ENCODE measurements around the gene B4GALT4.
"Not testable (repeated sequence)": the region's sequence is repeated elsewhere in the genome, so short reads cannot be mapped to it uniquely, and the experiment has no call there.

Gene B4GALT4

GRCh38 chr3:119194237-119195150 lies 46.2 kb downstream of the B4GALT4 start:
- no peak for DNase-seq

- no peak for DNase-seq
Observed at GRCh38 chr3:119191800-119192199, 48.9 kb downstream of the B4GALT4 start.

- DNase-seq = no peak
Observed at GRCh38 chr3:119187266-119187665, 53.4 kb downstream of the B4GALT4 start.

- no peak for DNase-seq
Observed at GRCh38 chr3:119184796-119185570, 55.7 kb downstream of the B4GALT4 start.

GRCh38 chr3:119184111-119184510 lies 56.6 kb downstream of the B4GALT4 start:
- DNase-seq = no peak

GRCh38 chr3:119181765-119182164 lies 58.9 kb downstream of the B4GALT4 start:
- no peak for DNase-seq

GRCh38 chr3:119177321-119177720 lies 63.4 kb downstream of the B4GALT4 start:
- no peak for DNase-seq

GRCh38 chr3:119176778-119177177 lies 63.9 kb downstream of the B4GALT4 start:
- no peak for DNase-seq

GRCh38 chr3:119175872-119176756 lies 64.6 kb downstream of the B4GALT4 start:
- DNase-seq = no peak

GRCh38 chr3:119173325-119173724 lies 67.4 kb downstream of the B4GALT4 start, which contains the start of gene UPK1B:
UPK1B (plus strand) TSS chr3:119173598; CDS start chr3:119186742, 13,144 bp downstream.
- no peak for DNase-seq

GRCh38 chr3:119170821-119171220 lies 69.9 kb downstream of the B4GALT4 start:
- DNase-seq = no peak

GRCh38 chr3:119164745-119165144 lies 75.9 kb downstream of the B4GALT4 start:
- DNase-seq = not testable (repeated sequence)
